Activated T-cell treated with anti-CD3 and anti-CD28 coated beads, Interleukin-2, amount 50 U/mL, for 1 hour (primary cell): ENCODE results near the gene PTPRN2.

Experiments used
- DNase-seq: peaks from one replicate; pipeline ENCODE4 v3.0.0-alpha.2; 2020

PTPRN2 gene

GRCh38 chr7:158143196-158144120 lies 444.2 kb downstream of the PTPRN2 start:
- no peak for DNase-seq

GRCh38 chr7:158142657-158143056 lies 445.0 kb downstream of the PTPRN2 start:
- no peak for DNase-seq

GRCh38 chr7:158141806-158142518 lies 445.7 kb downstream of the PTPRN2 start:
- DNase-seq: no peak

- no peak for DNase-seq
Measured at GRCh38 chr7:158141221-158141582, 446.4 kb downstream of the PTPRN2 start.

GRCh38 chr7:158140538-158141220 lies 446.9 kb downstream of the PTPRN2 start:
- no peak for DNase-seq

- no peak for DNase-seq
Measured at GRCh38 chr7:158139499-158139898, 448.1 kb downstream of the PTPRN2 start.

- DNase-seq: no peak
Measured at GRCh38 chr7:158138329-158138597, 449.4 kb downstream of the PTPRN2 start.

- DNase-seq: no peak
Measured at GRCh38 chr7:158137516-158138328, 449.9 kb downstream of the PTPRN2 start.

GRCh38 chr7:158135931-158136330 lies 451.7 kb downstream of the PTPRN2 start:
- no peak for DNase-seq

GRCh38 chr7:158134824-158135223 lies 452.8 kb downstream of the PTPRN2 start:
- DNase-seq: no peak

GRCh38 chr7:158133515-158134271 lies 453.9 kb downstream of the PTPRN2 start:
- DNase-seq: no peak

GRCh38 chr7:158133057-158133456 lies 454.6 kb downstream of the PTPRN2 start:
- no peak for DNase-seq

- DNase-seq: no peak
Measured at GRCh38 chr7:158130023-158130409, 457.6 kb downstream of the PTPRN2 start.

- DNase-seq: no peak
Measured at GRCh38 chr7:158129037-158130022, 458.3 kb downstream of the PTPRN2 start.

GRCh38 chr7:158128572-158128971 lies 459.1 kb downstream of the PTPRN2 start:
- no peak for DNase-seq

GRCh38 chr7:158127241-158127640 lies 460.4 kb downstream of the PTPRN2 start:
- no peak for DNase-seq

- DNase-seq: no peak
Measured at GRCh38 chr7:158126661-158127060, 461.0 kb downstream of the PTPRN2 start.

GRCh38 chr7:158125721-158126120 lies 461.9 kb downstream of the PTPRN2 start:
- DNase-seq: no peak

- no peak for DNase-seq
Measured at GRCh38 chr7:158125091-158125490, 462.5 kb downstream of the PTPRN2 start.

- DNase-seq: no peak
Measured at GRCh38 chr7:158124671-158125079, 462.9 kb downstream of the PTPRN2 start.

- no peak for DNase-seq
Measured at GRCh38 chr7:158123753-158124152, 463.9 kb downstream of the PTPRN2 start.
